ENCODE data around the gene TBCCD1.
"Not testable (repeated sequence)": the region's sequence is repeated elsewhere in the genome, so short reads cannot be mapped to it uniquely, and the experiment has no call there.

Gene TBCCD1

DNA sequence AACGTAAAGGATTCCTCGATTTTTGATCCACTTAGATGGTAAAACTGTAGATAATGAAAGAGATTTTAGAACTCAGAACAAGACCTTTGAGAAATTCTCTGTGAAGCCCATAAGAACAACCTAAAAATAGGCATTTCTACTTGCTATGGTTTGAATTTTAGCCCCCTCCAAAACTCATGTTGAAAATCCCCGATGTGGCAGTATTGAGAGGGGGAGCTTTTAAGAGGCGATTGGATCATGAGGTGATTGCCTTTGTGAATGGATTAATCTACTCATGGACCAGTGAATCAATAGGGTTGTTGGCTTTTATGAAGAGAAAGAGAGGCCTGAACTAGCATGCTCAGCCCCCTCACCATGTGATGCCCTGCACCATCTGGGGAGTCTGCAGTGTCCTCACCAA lies 25.5 kb upstream of the TBCCD1 start:
- H3K4me1 ChIP-seq (ENCODE audit: insufficient read depth, low read length), result no peaks in the 10 kb centered on the region; the same call in 1 of the 2 replicates
- H3K27ac ChIP-seq (ENCODE audit: low read length), result no peak overlapping the region
- H3K4me3 ChIP-seq (ENCODE audit: low read length), result no peak overlapping the region
- no peaks in the 10 kb centered on the region for H3K9me3 ChIP-seq (ENCODE audit: insufficient read depth, low read depth, low read length)
- H3K9ac ChIP-seq (ENCODE audit: low read depth, low read length), result no peak overlapping the region
- H3K36me3 ChIP-seq (ENCODE audit: insufficient read depth, low read depth, low read length), result no peaks in the 10 kb centered on the region
- no peaks in the 10 kb centered on the region for H3K27me3 ChIP-seq (ENCODE audit: insufficient read depth, low read length)

GRCh38 chr3:186590580-186591295 lies 23.6 kb upstream of the TBCCD1 start:
- H3K4me1 ChIP-seq (ENCODE audit: insufficient read depth, low read length), result no peaks in the 10 kb centered on the region
- no peak overlapping the region for H3K27ac ChIP-seq (ENCODE audit: low read length)
- no peaks in the 10 kb centered on the region for H3K27me3 ChIP-seq (ENCODE audit: insufficient read depth, low read length)
- H3K36me3 ChIP-seq (ENCODE audit: insufficient read depth, low read depth, low read length), result peaks cover 5% of the 10 kb centered on the region
- no peak overlapping the region for H3K4me3 ChIP-seq (ENCODE audit: low read length)
- H3K9ac ChIP-seq (ENCODE audit: low read depth, low read length), result no peak overlapping the region
- H3K9me3 ChIP-seq (ENCODE audit: insufficient read depth, low read depth, low read length), result no peaks in the 10 kb centered on the region

- H3K4me3 ChIP-seq (ENCODE audit: low read length), result no peak overlapping the region
- H3K36me3 ChIP-seq (ENCODE audit: insufficient read depth, low read depth, low read length), result peaks cover 12% of the 10 kb centered on the region
- no peaks in the 10 kb centered on the region for H3K27me3 ChIP-seq (ENCODE audit: insufficient read depth, low read length)
- H3K4me1 ChIP-seq (ENCODE audit: insufficient read depth, low read length), result no peaks in the 10 kb centered on the region
- H3K27ac ChIP-seq (ENCODE audit: low read length), result no peak overlapping the region
- H3K9me3 ChIP-seq (ENCODE audit: insufficient read depth, low read depth, low read length), result no peaks in the 10 kb centered on the region
- H3K9ac ChIP-seq (ENCODE audit: low read depth, low read length), result no peak overlapping the region
Observed at GRCh38 chr3:186589856-186590579, 22.9 kb upstream of the TBCCD1 start.

GRCh38 chr3:186589121-186589520 lies 22.0 kb upstream of the TBCCD1 start:
- no peak overlapping the region for H3K4me3 ChIP-seq (ENCODE audit: low read length)
- H3K9me3 ChIP-seq (ENCODE audit: insufficient read depth, low read depth, low read length), result no peaks in the 10 kb centered on the region
- peaks cover 21% of the 10 kb centered on the region for H3K36me3 ChIP-seq (ENCODE audit: insufficient read depth, low read depth, low read length)
- no peaks in the 10 kb centered on the region for H3K27me3 ChIP-seq (ENCODE audit: insufficient read depth, low read length)
- H3K4me1 ChIP-seq (ENCODE audit: insufficient read depth, low read length), result no peaks in the 10 kb centered on the region
- no peak overlapping the region for H3K9ac ChIP-seq (ENCODE audit: low read depth, low read length)
- no peak overlapping the region for H3K27ac ChIP-seq (ENCODE audit: low read length)

DNA sequence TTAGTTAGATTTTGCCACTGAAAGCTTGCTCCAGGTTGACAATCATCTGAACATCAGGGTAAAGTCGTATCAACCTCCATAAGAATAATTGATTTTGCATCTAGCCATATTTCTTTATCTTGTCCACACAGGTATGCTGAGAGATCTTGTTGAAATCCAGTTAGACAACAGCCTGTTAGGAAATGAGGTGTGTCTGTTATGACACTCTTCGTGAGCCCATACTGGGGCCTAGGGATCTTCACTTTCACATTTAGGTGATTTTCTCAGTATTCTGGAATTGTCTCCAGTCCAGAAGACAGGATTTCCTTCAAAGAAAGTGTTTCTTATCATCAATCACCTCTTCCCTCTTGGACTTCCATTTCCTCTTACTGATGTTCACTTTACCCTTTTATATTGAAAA lies 21.5 kb upstream of the TBCCD1 start:
- Histone ChIP-seq H3K27ac (ENCODE audit: low read length) (no peak overlapping the region), H3K36me3 (ENCODE audit: insufficient read depth, low read depth, low read length) (peaks cover 26% of the 10 kb centered on the region), H3K27me3 (ENCODE audit: insufficient read depth, low read length) (no peaks in the 10 kb centered on the region), H3K4me1 (ENCODE audit: insufficient read depth, low read length) (no peaks in the 10 kb centered on the region), H3K9ac (ENCODE audit: low read depth, low read length) (no peak overlapping the region), H3K9me3 (ENCODE audit: insufficient read depth, low read depth, low read length) (no peaks in the 10 kb centered on the region), H3K4me3 (ENCODE audit: low read length) (no peak overlapping the region)

- Histone ChIP-seq H3K27ac (ENCODE audit: low read length) (no peak overlapping the region), H3K9ac (ENCODE audit: low read depth, low read length) (no peak overlapping the region), H3K4me1 (ENCODE audit: insufficient read depth, low read length) (no peaks in the 10 kb centered on the region), H3K36me3 (ENCODE audit: insufficient read depth, low read depth, low read length) (peaks cover 41% of the 10 kb centered on the region), H3K9me3 (ENCODE audit: insufficient read depth, low read depth, low read length) (no peaks in the 10 kb centered on the region), H3K4me3 (ENCODE audit: low read length) (no peak overlapping the region), H3K27me3 (ENCODE audit: insufficient read depth, low read length) (no peaks in the 10 kb centered on the region)
Observed at GRCh38 chr3:186587183-186587582, 20.0 kb upstream of the TBCCD1 start.

DNA sequence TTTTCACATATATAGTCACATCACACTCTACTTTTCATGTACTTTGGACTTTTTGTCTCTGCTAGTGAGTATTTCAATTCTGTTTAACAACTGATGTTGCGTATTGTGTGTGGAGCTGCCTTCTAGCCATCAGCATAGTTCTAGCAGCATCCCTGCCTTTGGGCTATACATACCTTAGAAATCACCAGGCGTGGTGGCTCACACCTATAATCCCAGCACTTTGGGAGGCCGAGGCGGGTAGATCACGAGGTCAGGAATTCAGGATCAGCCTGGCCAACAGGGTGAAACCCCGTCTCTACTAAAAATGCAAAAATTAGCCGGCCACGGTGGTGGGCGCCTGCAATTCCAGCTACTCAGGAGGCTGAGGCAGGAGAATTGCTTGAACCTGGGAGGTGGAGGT lies 19.1 kb upstream of the TBCCD1 start:
- H3K36me3 ChIP-seq (ENCODE audit: insufficient read depth, low read depth, low read length), result peaks cover 50% of the 10 kb centered on the region
- H3K9me3 ChIP-seq (ENCODE audit: insufficient read depth, low read depth, low read length); H3K9ac ChIP-seq (ENCODE audit: low read depth, low read length): not testable (repeated sequence)

DNA sequence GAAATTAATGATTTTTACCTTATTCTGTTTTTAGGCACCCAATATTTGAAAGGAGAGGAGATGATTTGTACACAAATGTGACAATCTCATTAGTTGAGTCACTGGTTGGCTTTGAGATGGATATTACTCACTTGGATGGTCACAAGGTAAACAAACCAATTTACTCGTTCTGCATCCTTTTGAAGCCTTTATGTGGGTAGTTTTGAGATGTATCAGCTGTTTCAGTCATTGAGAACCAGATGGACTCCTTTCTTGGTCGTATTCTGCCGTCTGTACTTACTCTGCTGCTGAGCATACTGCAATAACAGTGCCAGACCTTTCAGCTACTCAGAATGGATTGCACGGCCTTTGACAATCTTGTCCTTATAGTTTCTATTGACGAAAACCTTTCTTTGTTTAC lies 16.7 kb upstream of the TBCCD1 start:
- H3K4me1 ChIP-seq (ENCODE audit: insufficient read depth, low read length), result no peaks in the 10 kb centered on the region
- no peaks in the 10 kb centered on the region for H3K9me3 ChIP-seq (ENCODE audit: insufficient read depth, low read depth, low read length)
- no peak overlapping the region for H3K27ac ChIP-seq (ENCODE audit: low read length)
- H3K9ac ChIP-seq (ENCODE audit: low read depth, low read length), result no peak overlapping the region
- H3K4me3 ChIP-seq (ENCODE audit: low read length), result no peak overlapping the region
- H3K27me3 ChIP-seq (ENCODE audit: insufficient read depth, low read length), result no peaks in the 10 kb centered on the region
- peaks cover 74% of the 10 kb centered on the region for H3K36me3 ChIP-seq (ENCODE audit: insufficient read depth, low read depth, low read length)

More for the DNA sequence above, 19.1 kb upstream of the TBCCD1 start:
- not testable (repeated sequence) for H3K4me1 ChIP-seq (ENCODE audit: insufficient read depth, low read length); H3K27me3 ChIP-seq (ENCODE audit: insufficient read depth, low read length); H3K4me3 ChIP-seq (ENCODE audit: low read length); H3K27ac ChIP-seq (ENCODE audit: low read length)

DNA sequence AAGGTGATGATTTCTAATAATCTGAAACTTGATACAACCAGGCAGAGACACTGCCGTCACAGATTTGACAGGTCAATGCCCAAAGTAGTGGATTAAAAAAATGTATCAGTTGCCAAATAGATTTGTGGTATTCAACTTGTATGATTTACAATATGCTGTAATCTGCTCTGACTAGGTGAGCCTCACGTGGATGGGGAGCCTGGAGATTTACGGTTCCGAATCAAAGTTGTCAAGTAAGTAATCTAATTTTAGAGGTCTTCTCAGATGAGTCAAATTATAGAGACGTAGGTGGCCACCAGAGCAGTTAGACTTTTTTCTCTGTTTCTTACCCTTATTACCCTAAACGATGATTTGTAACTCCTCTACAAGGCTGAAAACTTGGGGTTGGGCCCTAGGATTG lies 15.4 kb upstream of the TBCCD1 start:
- H3K27ac ChIP-seq (ENCODE audit: low read length), result no peak overlapping the region
- no peak overlapping the region for H3K9ac ChIP-seq (ENCODE audit: low read depth, low read length)
- no peaks in the 10 kb centered on the region for H3K4me1 ChIP-seq (ENCODE audit: insufficient read depth, low read length)
- no peak overlapping the region for H3K4me3 ChIP-seq (ENCODE audit: low read length)
- H3K27me3 ChIP-seq (ENCODE audit: insufficient read depth, low read length), result no peaks in the 10 kb centered on the region
- H3K9me3 ChIP-seq (ENCODE audit: insufficient read depth, low read depth, low read length), result no peaks in the 10 kb centered on the region
- peaks cover 87% of the 10 kb centered on the region for H3K36me3 ChIP-seq (ENCODE audit: insufficient read depth, low read depth, low read length)

- H3K36me3 ChIP-seq (ENCODE audit: insufficient read depth, low read depth, low read length), result peaks cover 100% of the 10 kb centered on the region
- H3K27ac ChIP-seq (ENCODE audit: low read length), result no peak overlapping the region
- no peaks in the 10 kb centered on the region for H3K4me1 ChIP-seq (ENCODE audit: insufficient read depth, low read length)
- no peak overlapping the region for H3K4me3 ChIP-seq (ENCODE audit: low read length)
- no peaks in the 10 kb centered on the region for H3K27me3 ChIP-seq (ENCODE audit: insufficient read depth, low read length)
- H3K9me3 ChIP-seq (ENCODE audit: insufficient read depth, low read depth, low read length), result no peaks in the 10 kb centered on the region
- no peak overlapping the region for H3K9ac ChIP-seq (ENCODE audit: low read depth, low read length)
Observed at GRCh38 chr3:186580785-186581184, 13.6 kb upstream of the TBCCD1 start.

- no peaks in the 10 kb centered on the region for H3K27me3 ChIP-seq (ENCODE audit: insufficient read depth, low read length)
- H3K4me3 ChIP-seq (ENCODE audit: low read length), result no peak overlapping the region
- H3K27ac ChIP-seq (ENCODE audit: low read length), result no peak overlapping the region
- H3K4me1 ChIP-seq (ENCODE audit: insufficient read depth, low read length), result no peaks in the 10 kb centered on the region
- H3K9ac ChIP-seq (ENCODE audit: low read depth, low read length), result no peak overlapping the region
- H3K36me3 ChIP-seq (ENCODE audit: insufficient read depth, low read depth, low read length), result peaks cover 100% of the 10 kb centered on the region
- H3K9me3 ChIP-seq (ENCODE audit: insufficient read depth, low read depth, low read length), result no peaks in the 10 kb centered on the region
Observed at GRCh38 chr3:186577521-186577920, 10.4 kb upstream of the TBCCD1 start.

DNA sequence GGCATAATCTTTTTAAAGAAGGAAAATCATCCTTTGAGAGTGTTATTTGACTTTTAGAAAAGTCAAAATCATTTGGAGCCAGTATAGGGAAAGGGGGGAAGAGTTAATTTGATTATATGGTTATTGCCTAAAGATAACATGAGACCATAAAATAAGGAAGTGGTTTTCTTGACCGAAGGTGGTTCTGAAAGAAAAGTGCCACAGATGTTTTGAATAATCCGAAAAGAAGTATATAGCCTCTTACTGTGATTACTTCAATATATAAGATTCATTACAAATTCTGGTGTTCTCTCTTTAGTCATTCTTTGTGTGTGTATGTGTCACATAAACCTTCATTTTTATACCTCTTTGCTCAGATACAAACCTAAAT lies 4.5 kb upstream of the TBCCD1 start:
- Histone ChIP-seq H3K27ac (ENCODE audit: low read length) (no peak overlapping the region), H3K4me3 (ENCODE audit: low read length) (peak overlapping the region; percentile 88), H3K4me1 (ENCODE audit: insufficient read depth, low read length) (peaks cover 7% of the 10 kb centered on the region), H3K36me3 (ENCODE audit: insufficient read depth, low read depth, low read length) (peaks cover 48% of the 10 kb centered on the region), H3K27me3 (ENCODE audit: insufficient read depth, low read length) (no peaks in the 10 kb centered on the region), H3K9ac (ENCODE audit: low read depth, low read length) (peak overlapping the region; percentile 91; the same call in 1 of the 2 replicates), H3K9me3 (ENCODE audit: insufficient read depth, low read depth, low read length) (no peaks in the 10 kb centered on the region)

Data from iPS-20b (cell line).